Activated T-cell treated with anti-CD3 and anti-CD28 coated beads, Interleukin-2, amount 50 U/mL, for 24 hours (primary cell): ENCODE results near the gene PDE4B.
A peak's percentile ranks its signal among the peaks of the same experiment; 100 is the strongest.

Source experiments
- DNase-seq: peaks from one replicate; pipeline ENCODE4 v3.0.0-alpha.2; 2020
- H3K27ac Mint-ChIP-seq: 2 replicates; pipeline ENCODE4 v1.8.0; 2020; ENCODE audit warnings: mild to moderate bottlenecking, mixed read lengths
- H3K27me3 Mint-ChIP-seq: 2 replicates; pipeline ENCODE4 v1.8.0; 2020; ENCODE audit warnings: mixed read lengths
- H3K36me3 Mint-ChIP-seq: 2 replicates; pipeline ENCODE4 v1.8.0; 2020; ENCODE audit warnings: low read depth, mixed read lengths
- H3K4me1 Mint-ChIP-seq: 2 replicates; pipeline ENCODE4 v1.8.0; 2020; ENCODE audit warnings: low read depth, mixed read lengths
- H3K4me3 Mint-ChIP-seq: 2 replicates; pipeline ENCODE4 v1.8.0; 2020; ENCODE audit warnings: mild to moderate bottlenecking, moderate library complexity, mixed read lengths
- H3K9me3 Mint-ChIP-seq: 2 replicates; pipeline ENCODE4 v1.8.0; 2020; ENCODE audit warnings: mixed read lengths

The PDE4B gene

DNA sequence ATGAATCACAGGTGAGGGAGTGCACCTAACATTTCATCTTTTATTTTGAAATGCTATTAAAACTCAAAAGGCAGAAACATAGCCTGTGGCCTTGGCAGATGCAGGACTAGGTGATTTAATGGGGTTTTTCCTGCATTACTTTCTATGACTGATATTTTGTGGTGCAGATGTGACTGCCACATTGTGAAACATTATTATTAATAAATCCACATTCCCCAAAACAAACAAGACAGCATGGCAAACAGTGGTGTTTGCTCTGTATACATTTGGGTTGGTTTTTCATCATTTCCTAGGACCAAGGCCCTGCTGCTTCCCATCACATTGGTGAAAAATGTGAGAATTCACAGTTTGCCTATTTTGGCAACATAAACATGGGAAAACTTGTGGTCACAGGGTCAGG lies 493.6 kb downstream of the PDE4B start:
- H3K27ac Mint-ChIP-seq = no peak overlapping the region
- no peaks in the 10 kb centered on the region for H3K27me3 Mint-ChIP-seq
- no peaks in the 10 kb centered on the region for H3K9me3 Mint-ChIP-seq
- no peaks in the 10 kb centered on the region for H3K36me3 Mint-ChIP-seq
- H3K4me3 Mint-ChIP-seq = no peak overlapping the region
- no peak for DNase-seq
- H3K4me1 Mint-ChIP-seq = peaks cover 87% of the 10 kb centered on the region

DNA sequence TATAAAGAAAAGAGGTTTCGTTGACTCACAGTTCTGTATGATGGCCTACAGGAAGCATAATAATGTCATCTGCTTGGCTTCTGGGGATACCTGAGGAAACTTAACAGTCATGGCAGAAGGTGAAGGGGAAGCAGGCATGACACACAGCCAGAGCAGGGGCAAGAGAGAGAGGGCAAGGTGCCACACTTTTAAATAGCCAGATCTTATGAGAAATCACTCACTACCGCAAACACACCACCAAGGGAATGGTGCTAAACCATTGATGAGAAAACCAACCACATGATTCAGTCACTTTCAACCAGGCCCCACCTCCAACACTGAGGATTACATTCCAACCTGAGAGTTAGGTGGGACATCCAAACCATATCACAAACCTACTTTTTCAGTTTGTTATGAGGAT lies 495.4 kb downstream of the PDE4B start:
- peak overlapping the region; percentile 58 for H3K27ac Mint-ChIP-seq

DNA sequence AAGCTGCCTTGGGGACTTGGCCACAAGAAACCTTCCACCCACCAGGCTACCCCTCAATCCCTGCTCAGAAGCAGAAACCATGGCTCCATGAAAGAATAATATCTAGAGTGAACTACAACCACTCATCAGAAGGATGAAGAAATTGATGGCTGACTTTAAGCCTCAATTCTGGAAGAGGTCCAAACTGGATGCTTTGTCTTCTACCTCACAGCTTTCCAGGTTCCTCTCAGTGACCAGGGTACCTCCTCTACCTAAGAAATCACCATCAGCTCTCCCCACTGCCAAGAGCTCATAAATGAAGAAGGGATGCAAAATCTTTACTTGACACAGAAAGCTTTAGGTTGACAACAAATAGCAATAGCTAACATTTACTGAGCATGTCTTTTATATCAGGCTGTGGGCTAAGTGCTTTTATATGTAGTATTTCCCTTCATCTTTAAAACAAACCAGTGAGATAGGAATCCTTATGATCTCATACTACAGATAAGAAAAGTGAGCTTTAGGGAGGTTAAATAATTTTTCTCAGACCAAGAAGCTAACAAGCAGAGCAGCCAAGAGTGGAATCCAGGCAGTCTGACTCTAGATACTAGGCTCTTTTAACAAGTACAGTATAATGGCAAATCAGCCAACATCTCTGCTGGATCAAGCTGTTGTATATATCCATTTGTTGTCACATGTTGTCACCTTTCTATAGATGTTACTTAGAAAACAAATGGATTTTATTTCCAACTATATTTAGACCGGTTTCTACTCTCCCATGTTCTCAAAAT lies 498.3 kb downstream of the PDE4B start:
- Mint-ChIP-seq H3K4me1 (peaks cover 62% of the 10 kb centered on the region), H3K27me3 (no peaks in the 10 kb centered on the region), H3K36me3 (no peaks in the 10 kb centered on the region), H3K27ac (no peak overlapping the region), H3K4me3 (no peak overlapping the region), H3K9me3 (no peaks in the 10 kb centered on the region)
- DNase-seq = no peak

More for the DNA sequence above, 495.4 kb downstream of the PDE4B start:
- no peak overlapping the region for H3K4me3 Mint-ChIP-seq
- H3K27me3 Mint-ChIP-seq = no peaks in the 10 kb centered on the region
- H3K9me3 Mint-ChIP-seq = no peaks in the 10 kb centered on the region
- no peaks in the 10 kb centered on the region for H3K36me3 Mint-ChIP-seq
- no peak for DNase-seq
- peaks cover 74% of the 10 kb centered on the region for H3K4me1 Mint-ChIP-seq

DNA sequence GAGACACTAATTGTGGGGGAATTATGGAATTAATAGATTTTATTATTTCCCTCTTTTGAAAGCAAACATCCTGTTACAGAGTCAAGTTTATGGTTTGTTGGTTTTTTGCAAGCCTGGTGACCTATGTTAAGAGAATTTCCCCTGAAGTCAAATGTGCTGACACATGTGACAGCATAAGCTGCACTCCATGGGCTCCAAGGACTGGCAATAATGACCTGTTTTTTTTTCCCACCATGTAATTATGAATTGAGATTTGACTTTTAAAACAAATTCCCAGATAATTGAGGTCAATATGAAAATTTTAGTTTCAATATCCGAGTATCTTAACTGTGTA lies 498.8 kb downstream of the PDE4B start:
- Mint-ChIP-seq H3K4me3 (no peak overlapping the region), H3K9me3 (no peaks in the 10 kb centered on the region), H3K4me1 (peaks cover 61% of the 10 kb centered on the region), H3K27ac (no peak overlapping the region), H3K36me3 (no peaks in the 10 kb centered on the region), H3K27me3 (no peaks in the 10 kb centered on the region)
- no peak for DNase-seq

DNA sequence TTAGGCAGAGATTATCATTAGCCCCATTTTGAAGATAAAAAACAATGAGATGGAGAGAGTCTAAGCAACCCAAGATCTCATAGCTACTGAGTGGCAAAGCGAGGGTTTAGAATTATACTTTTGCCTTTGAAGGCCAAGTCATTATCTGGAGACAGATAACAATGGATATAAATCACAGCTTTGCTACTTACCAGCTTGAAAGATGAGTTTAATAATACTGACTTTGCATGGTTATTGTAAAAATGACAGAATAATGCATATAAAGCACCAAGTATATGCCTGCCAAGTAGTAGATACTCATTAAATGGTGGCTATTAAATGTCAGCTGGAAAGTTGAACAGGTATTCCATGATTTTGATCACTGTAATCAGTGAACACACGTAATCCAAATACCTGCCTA lies 499.6 kb downstream of the PDE4B start:
- no peak overlapping the region for H3K4me3 Mint-ChIP-seq
- no peaks in the 10 kb centered on the region for H3K36me3 Mint-ChIP-seq
- H3K4me1 Mint-ChIP-seq = peaks cover 64% of the 10 kb centered on the region
- no peak for DNase-seq
- no peaks in the 10 kb centered on the region for H3K27me3 Mint-ChIP-seq
- H3K9me3 Mint-ChIP-seq = no peaks in the 10 kb centered on the region
- no peak overlapping the region for H3K27ac Mint-ChIP-seq

DNA sequence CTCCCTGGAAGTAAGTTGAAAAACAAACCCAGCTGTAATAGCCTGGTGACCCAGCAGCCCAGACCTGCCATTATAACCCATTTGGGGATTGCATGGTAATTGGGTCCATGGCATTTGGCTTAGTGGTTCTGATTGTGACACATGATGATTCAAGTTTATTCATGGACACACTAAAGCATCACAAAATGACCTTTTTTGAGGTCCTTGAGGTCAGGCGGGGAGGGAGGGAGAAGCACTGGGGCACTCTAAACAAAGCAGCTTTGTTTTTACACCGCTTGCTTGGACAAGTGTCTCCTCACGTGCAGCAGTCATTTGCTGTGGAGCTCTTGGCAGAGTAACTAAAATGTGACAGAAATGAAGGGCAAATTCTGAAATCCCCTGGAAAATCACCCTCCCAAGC lies 500.2 kb downstream of the PDE4B start:
- no peak overlapping the region for H3K27ac Mint-ChIP-seq
- DNase-seq = no peak
- no peak overlapping the region for H3K4me3 Mint-ChIP-seq
- no peaks in the 10 kb centered on the region for H3K9me3 Mint-ChIP-seq
- peaks cover 61% of the 10 kb centered on the region for H3K4me1 Mint-ChIP-seq
- H3K27me3 Mint-ChIP-seq = no peaks in the 10 kb centered on the region
- no peaks in the 10 kb centered on the region for H3K36me3 Mint-ChIP-seq

DNA sequence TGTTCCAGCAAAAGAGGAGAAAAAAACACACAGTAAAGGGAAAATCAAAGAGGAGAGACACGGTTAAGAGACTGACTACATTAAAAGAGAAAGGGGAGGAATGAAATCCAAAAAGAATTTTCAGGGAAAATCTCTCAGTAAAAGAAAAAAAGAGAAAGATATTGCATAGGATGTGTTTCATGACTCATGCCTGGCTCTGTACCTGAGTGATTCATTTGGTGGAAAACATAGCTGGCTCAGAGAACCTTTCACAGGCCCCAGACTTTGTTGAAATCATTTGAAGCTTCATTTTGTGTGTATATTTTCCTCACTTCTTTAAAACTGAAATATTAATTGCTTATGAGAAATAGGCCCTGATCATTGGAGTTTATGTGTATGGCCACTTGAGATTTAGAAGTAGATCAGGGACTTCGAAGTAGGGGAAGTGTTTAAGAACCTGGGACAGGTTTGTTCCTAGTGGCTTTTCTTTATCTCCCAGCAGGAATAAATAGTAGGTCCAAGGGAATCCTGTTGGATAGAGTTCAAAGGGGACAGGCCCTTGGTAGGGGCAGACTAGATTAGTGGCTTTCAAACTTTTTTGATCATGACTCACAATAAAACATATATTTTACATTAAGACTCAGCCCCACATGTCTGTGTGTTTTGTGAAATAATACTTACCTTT lies 502.1 kb downstream of the PDE4B start:
- peak overlapping the region; percentile 26 for H3K4me3 Mint-ChIP-seq
- peak overlapping the region; percentile 92 for H3K27ac Mint-ChIP-seq
- H3K9me3 Mint-ChIP-seq = no peaks in the 10 kb centered on the region
- H3K4me1 Mint-ChIP-seq = peaks cover 57% of the 10 kb centered on the region
- DNase-seq = no peak
- no peaks in the 10 kb centered on the region for H3K27me3 Mint-ChIP-seq
- H3K36me3 Mint-ChIP-seq = no peaks in the 10 kb centered on the region

DNA sequence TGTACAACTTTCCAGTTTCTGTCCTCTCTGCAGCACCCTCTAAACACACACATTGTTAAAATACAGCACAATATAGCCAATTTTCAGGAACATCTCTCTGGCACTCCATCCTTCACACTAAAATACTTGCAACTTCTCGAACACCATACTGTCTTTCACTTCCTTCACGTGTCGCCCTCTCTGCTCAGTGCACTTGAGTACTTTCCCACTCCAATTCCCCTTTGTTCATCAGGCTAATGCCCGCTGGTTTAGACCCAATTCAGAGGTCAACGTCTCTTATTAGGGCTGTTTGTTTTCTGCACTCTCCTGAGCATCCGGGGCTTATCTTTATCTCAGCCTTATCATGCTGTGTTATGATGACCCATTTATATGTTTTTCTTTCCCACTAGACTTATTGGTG lies 503.1 kb downstream of the PDE4B start:
- H3K9me3 Mint-ChIP-seq = no peaks in the 10 kb centered on the region
- H3K36me3 Mint-ChIP-seq = no peaks in the 10 kb centered on the region
- H3K4me1 Mint-ChIP-seq = peaks cover 56% of the 10 kb centered on the region
- no peak overlapping the region for H3K4me3 Mint-ChIP-seq
- no peak for DNase-seq
- no peak overlapping the region for H3K27ac Mint-ChIP-seq
- H3K27me3 Mint-ChIP-seq = no peaks in the 10 kb centered on the region

DNA sequence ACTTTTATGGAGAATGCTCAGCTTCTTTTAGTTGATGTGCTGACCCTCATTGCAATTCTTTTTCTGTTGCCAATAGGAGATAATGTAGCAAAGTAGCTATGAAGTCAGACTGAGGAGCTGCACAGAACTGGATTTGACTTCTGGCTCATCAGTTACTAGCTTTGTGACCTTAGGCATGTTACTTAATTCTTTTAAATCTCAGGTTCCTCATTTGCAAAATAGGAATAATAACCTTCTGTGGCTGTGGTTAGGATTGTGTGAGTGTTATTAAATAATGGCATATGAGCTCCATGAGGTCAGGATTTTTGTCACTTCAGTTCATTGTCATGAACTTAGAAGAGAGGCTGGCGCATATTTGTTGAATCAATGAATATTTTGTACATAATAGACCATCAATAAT lies 503.7 kb downstream of the PDE4B start:
- Mint-ChIP-seq H3K4me3 (no peak overlapping the region), H3K27me3 (no peaks in the 10 kb centered on the region), H3K27ac (no peak overlapping the region), H3K36me3 (no peaks in the 10 kb centered on the region), H3K4me1 (peaks cover 56% of the 10 kb centered on the region), H3K9me3 (no peaks in the 10 kb centered on the region)
- no peak for DNase-seq

DNA sequence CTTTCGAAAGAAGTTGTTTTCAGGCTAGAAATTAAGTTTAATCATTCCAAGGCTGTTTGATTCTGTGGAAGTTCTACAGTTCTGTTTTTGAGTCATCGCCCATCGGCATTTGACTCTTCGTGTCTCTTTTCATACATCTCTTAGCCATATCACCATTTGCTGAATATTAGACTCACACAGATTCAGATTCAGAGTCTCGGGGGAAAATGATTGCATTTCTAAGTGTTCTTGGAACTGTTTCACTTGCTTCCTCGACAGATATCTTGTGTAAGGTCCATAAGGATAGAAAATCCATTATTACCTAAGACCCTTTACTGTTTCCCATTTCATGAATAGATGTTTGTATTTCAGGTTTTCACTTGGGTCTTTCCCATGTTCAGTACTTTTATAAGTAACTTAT lies 504.3 kb downstream of the PDE4B start:
- H3K4me1 Mint-ChIP-seq = peaks cover 59% of the 10 kb centered on the region
- no peaks in the 10 kb centered on the region for H3K36me3 Mint-ChIP-seq
- H3K4me3 Mint-ChIP-seq = no peak overlapping the region
- no peaks in the 10 kb centered on the region for H3K9me3 Mint-ChIP-seq
- H3K27ac Mint-ChIP-seq = no peak overlapping the region
- no peaks in the 10 kb centered on the region for H3K27me3 Mint-ChIP-seq
- no peak for DNase-seq

DNA sequence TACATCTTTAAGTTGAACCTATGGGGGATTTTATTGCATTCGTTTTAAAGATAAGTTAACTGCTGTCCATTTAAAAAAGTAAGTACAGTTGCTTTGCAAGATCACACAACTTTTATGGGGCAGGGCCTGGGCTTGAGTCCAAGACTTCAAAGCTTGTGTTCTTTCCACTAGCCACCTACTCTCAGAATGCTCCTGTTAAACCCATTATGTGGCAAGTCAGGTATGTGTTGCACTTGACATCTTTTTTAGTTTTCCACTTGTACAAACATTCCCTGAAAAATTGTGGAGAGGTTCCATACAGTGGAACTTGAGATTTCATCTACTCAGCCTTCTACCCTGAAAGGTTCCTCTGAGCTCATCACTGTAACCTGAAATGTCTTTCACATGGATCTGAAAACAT lies 505.8 kb downstream of the PDE4B start:
- Mint-ChIP-seq H3K4me3 (no peak overlapping the region), H3K4me1 (peaks cover 71% of the 10 kb centered on the region), H3K27ac (no peak overlapping the region), H3K36me3 (no peaks in the 10 kb centered on the region), H3K9me3 (no peaks in the 10 kb centered on the region), H3K27me3 (no peaks in the 10 kb centered on the region)
- DNase-seq = no peak

DNA sequence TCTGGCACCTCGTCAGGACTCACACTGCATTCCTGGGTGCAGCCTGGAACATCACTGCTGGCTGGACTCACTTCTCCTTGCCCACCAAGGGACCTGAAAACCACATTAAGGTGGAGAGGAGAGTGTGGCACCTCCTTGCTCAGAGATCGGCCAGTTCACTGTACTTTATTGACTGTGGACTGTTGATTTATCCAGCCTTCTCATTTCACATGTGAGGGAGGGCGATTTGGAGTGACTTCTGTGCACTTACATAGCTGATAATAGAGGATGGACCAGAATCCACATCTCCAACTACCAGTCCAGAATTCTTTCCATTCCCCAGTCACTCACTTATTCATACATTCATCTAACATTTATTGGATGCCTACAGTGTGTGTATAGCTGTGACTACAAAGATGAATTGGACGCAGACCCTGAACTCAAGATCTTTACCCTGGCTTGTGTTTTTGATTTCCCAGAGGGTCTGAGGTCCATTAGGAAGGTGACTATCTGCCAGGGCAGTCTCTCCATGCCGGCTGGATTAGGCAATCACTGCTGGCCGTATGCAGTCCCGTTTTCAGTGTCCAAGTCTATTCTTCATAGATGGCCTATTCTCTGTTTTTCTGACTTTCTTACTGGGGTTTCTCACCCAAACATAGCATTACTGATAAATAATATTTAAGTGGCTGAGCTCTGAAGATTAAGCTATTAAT lies 507.7 kb downstream of the PDE4B start:
- Mint-ChIP-seq H3K9me3 (no peaks in the 10 kb centered on the region), H3K36me3 (no peaks in the 10 kb centered on the region), H3K27me3 (no peaks in the 10 kb centered on the region), H3K27ac (peak overlapping the region; percentile 93), H3K4me1 (peaks cover 63% of the 10 kb centered on the region), H3K4me3 (peak overlapping the region; percentile 65)
- no peak for DNase-seq

DNA sequence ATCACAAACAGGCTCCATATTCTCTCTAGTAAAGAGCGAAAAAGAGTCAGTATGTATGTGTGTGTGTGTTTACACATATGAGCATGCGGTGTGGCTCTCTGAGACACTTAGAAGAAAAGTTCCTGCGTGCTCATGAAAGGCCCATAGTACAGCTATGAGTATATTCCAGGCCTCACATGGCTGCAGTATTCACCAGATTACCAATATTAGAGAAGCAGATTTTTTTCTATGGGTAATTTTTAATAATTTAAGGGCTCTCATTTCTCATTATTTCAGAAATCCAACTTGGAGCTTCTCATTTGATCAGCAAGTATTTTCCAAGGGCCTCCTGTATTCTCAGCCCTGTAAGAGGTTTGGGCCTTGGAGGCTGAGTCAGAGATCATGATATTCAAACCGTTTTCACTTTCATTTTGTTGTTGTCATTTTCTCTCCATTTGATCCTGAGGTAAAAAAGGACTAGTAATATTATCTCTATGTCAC lies 508.3 kb downstream of the PDE4B start:
- Mint-ChIP-seq H3K36me3 (no peaks in the 10 kb centered on the region), H3K9me3 (no peaks in the 10 kb centered on the region), H3K27ac (peak overlapping the region; percentile 93), H3K27me3 (no peaks in the 10 kb centered on the region), H3K4me3 (peak overlapping the region; percentile 65), H3K4me1 (peaks cover 58% of the 10 kb centered on the region)
- no peak for DNase-seq

DNA sequence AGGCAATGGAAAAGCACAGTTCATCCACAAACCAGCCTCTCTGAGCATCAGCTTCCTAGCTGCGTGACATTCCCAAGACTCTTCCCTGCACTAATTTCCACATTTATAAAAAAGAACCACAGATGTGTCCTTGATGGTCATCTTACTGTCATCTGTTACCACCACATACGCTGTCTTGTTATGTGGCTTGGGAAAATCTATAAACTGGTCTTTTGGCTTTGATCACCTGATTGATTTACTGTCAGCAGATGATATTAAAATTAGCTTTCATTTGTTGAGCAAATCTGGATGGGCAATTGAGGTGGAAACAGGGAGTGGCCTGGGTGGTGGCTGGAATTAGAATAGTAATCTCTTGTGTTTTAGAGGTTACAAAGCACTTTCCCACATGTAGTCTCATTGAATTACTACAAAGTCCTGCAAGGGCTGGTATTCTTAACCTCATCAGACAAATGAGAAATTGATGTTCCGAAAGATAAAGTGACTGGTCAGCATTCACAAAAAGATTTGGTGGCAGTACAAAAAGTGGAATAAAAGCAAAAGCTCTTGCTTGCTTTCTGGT lies 509.6 kb downstream of the PDE4B start:
- Mint-ChIP-seq H3K4me3 (no peak overlapping the region), H3K27ac (peak overlapping the region; percentile 11), H3K9me3 (no peaks in the 10 kb centered on the region), H3K27me3 (no peaks in the 10 kb centered on the region), H3K36me3 (no peaks in the 10 kb centered on the region), H3K4me1 (peaks cover 48% of the 10 kb centered on the region)
- no peak for DNase-seq

DNA sequence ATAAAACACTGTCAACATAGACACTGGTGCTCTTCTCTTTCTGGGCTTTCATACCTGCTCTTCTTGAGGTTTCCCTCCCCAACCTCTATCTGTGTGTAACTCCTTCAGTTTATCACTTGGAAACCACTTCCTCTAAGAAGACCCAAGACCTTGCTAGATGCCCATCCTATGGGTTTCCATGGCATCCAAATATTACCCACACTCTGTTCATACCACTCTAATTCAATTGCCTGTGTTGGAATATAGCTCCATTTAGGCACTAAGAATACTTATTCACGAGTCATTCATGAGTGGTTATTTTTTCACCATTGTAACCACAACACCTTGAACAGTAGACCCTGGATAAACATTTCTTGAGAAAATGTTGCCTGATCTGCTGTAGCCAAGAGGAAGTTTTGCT lies 510.1 kb downstream of the PDE4B start:
- DNase-seq = no peak
- H3K27ac Mint-ChIP-seq = no peak overlapping the region
- no peaks in the 10 kb centered on the region for H3K27me3 Mint-ChIP-seq
- no peaks in the 10 kb centered on the region for H3K9me3 Mint-ChIP-seq
- no peaks in the 10 kb centered on the region for H3K36me3 Mint-ChIP-seq
- no peak overlapping the region for H3K4me3 Mint-ChIP-seq
- H3K4me1 Mint-ChIP-seq = peaks cover 47% of the 10 kb centered on the region
